HepG2 (cell line): Measurements from ENCODE around the gene GPATCH2.

Experiments used
- CAMTA2 ChIP-seq: sonication (generic); formaldehyde crosslinking; IDR thresholded peaks from 2 replicates; pipeline ENCODE4 v1.4.0; 2020; ENCODE audit warnings: mild to moderate bottlenecking, missing genetic modification reagents, borderline replicate concordance
- CTCF ChIP-seq: sonication (generic); formaldehyde crosslinking; IDR thresholded peaks from 2 replicates; pipeline ENCODE4 v1.5.0; 2020; ENCODE audit warnings: mild to moderate bottlenecking, missing genetic modification reagents, moderate library complexity
- KAT7 ChIP-seq: IDR thresholded peaks from 2 replicates; pipeline ENCODE4 v1.6.1; 2018; ENCODE audit warnings: borderline replicate concordance, missing compliant biosample characterization
- MZF1 ChIP-seq: sonication (generic); formaldehyde crosslinking; IDR thresholded peaks from 2 replicates; pipeline ENCODE4 v1.8.1; 2023; ENCODE audit warnings: mild to moderate bottlenecking, missing genetic modification reagents, borderline replicate concordance
- RFXAP ChIP-seq: sonication (generic); formaldehyde crosslinking; IDR thresholded peaks from 2 replicates; pipeline ENCODE4 v1.4.0; 2020; ENCODE audit warnings: missing genetic modification reagents, borderline replicate concordance
- ZNF12 ChIP-seq: sonication (generic); formaldehyde crosslinking; IDR thresholded peaks from 2 replicates; pipeline ENCODE4 v1.5.0; 2020; ENCODE audit warnings: missing genetic modification reagents
- ZNF264 ChIP-seq: sonication (generic); formaldehyde crosslinking; IDR thresholded peaks from 2 replicates; pipeline ENCODE4 v1.4.0; 2020; ENCODE audit warnings: missing genetic modification reagents
- ZNF451 ChIP-seq: sonication (generic); formaldehyde crosslinking; IDR thresholded peaks from 2 replicates; pipeline ENCODE4 v1.5.0; 2020; ENCODE audit warnings: mild to moderate bottlenecking, missing genetic modification reagents
- TF ChIP-seq, protein P1 (sequence below): sonication (generic); formaldehyde crosslinking; IDR thresholded peaks from 2 replicates; pipeline ENCODE4 v1.8.0; 2022; ENCODE audit warnings: missing genetic modification reagents, mild to moderate bottlenecking, inconsistent platforms, borderline replicate concordance

GRCh38 chr1:217524787-217525520, 105.9 kb downstream of the GPATCH2 start:
- TF ChIP-seq, protein P1, sequence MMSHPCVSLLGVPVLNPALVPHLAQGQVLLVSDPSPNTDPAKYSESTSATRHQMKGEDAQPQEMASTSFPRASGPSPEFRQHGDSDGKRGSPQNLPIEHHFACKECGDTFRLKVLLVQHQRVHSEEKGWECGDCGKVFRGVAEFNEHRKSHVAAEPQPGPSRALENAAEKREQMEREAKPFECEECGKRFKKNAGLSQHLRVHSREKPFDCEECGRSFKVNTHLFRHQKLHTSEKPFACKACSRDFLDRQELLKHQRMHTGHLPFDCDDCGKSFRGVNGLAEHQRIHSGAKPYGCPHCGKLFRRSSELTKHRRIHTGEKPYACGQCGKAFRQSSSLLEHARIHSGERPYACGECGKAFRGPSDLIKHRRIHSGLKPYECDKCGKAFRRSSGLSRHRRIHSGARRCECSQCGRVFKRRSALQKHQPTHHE: no peak
- TF ChIP-seq MZF1 (no peak), ZNF264 (no peak), RFXAP (CRISPR knock-in tag) (no peak), CAMTA2 (no peak), ZNF12 (CRISPR knock-in tag) (no peak), KAT7 (CRISPR knock-in tag) (no peak), ZNF451 (CRISPR knock-in tag) (no peak), CTCF (CRISPR knock-in tag) (no peak)
